B cell (primary cell): ENCODE measurements around the gene TMEM106C.

Experiments
- CTCF ChIP-seq: fragments of 200-600 bp; IDR thresholded peaks from one replicate; pipeline ENCODE4 v1.8.0; 2022; ENCODE audit warnings: antibody characterized with exemption, mild to moderate bottlenecking
- EZH2 ChIP-seq: IDR thresholded peaks from 2 replicates; pipeline ENCODE4 v1.6.1; 2012; ENCODE audit warnings: borderline replicate concordance, low read depth, mild to moderate bottlenecking, moderate library complexity, low read length; ENCODE audit not compliant: insufficient read depth, poor library complexity, severe bottlenecking

- TF ChIP-seq CTCF (no peak), EZH2 (no peak)
These were observed 7.4 kb downstream of the TMEM106C start for GRCh38 chr12:47970843-47971242.
